ENCODE results near the gene DIAPH2.

Gene DIAPH2

GRCh38 chrX:97309487-97310116 lies 625.0 kb downstream of the DIAPH2 start:
- no peak for DNase-seq (ENCODE audit: low spot score)

GRCh38 chrX:97310373-97310772 lies 625.7 kb downstream of the DIAPH2 start:
- DNase-seq (ENCODE audit: low spot score), result no peak

GRCh38 chrX:97311066-97311778 lies 626.6 kb downstream of the DIAPH2 start:
- DNase-seq (ENCODE audit: low spot score), result no peak

- no peak for DNase-seq (ENCODE audit: low spot score)
Observed at GRCh38 chrX:97314345-97314744, 629.7 kb downstream of the DIAPH2 start.

- peak; percentile 26 for DNase-seq (ENCODE audit: low spot score)
Observed at GRCh38 chrX:97315939-97316338, 631.3 kb downstream of the DIAPH2 start.

- no peak for DNase-seq (ENCODE audit: low spot score)
Observed at GRCh38 chrX:97320305-97320704, 635.7 kb downstream of the DIAPH2 start.

GRCh38 chrX:97322401-97322800 lies 637.8 kb downstream of the DIAPH2 start:
- DNase-seq (ENCODE audit: low spot score), result no peak

GRCh38 chrX:97326456-97326855 lies 641.8 kb downstream of the DIAPH2 start:
- no peak for DNase-seq (ENCODE audit: low spot score)

GRCh38 chrX:97328853-97329390 lies 644.3 kb downstream of the DIAPH2 start:
- no peak for DNase-seq (ENCODE audit: low spot score)

- no peak for DNase-seq (ENCODE audit: low spot score)
Observed at GRCh38 chrX:97330151-97330550, 645.5 kb downstream of the DIAPH2 start.

GRCh38 chrX:97332963-97333362 lies 648.3 kb downstream of the DIAPH2 start:
- DNase-seq (ENCODE audit: low spot score), result no peak

- DNase-seq (ENCODE audit: low spot score), result no peak
Observed at GRCh38 chrX:97334850-97335249, 650.2 kb downstream of the DIAPH2 start.

- no peak for DNase-seq (ENCODE audit: low spot score)
Observed at GRCh38 chrX:97344724-97345123, 660.1 kb downstream of the DIAPH2 start.

- no peak for DNase-seq (ENCODE audit: low spot score)
Observed at GRCh38 chrX:97358941-97359340, 674.3 kb downstream of the DIAPH2 start.

GRCh38 chrX:97363843-97364242 lies 679.2 kb downstream of the DIAPH2 start:
- no peak for DNase-seq (ENCODE audit: low spot score)

- DNase-seq (ENCODE audit: low spot score), result peak; percentile 1
Observed at GRCh38 chrX:97366237-97366636, 681.6 kb downstream of the DIAPH2 start.

- no peak for DNase-seq (ENCODE audit: low spot score)
Observed at GRCh38 chrX:97367125-97367524, 682.5 kb downstream of the DIAPH2 start.

- DNase-seq (ENCODE audit: low spot score), result no peak
Observed at GRCh38 chrX:97369947-97370346, 685.3 kb downstream of the DIAPH2 start.

GRCh38 chrX:97372001-97372766 lies 687.5 kb downstream of the DIAPH2 start:
- no peak for DNase-seq (ENCODE audit: low spot score)

GRCh38 chrX:97374266-97374665 lies 689.6 kb downstream of the DIAPH2 start:
- DNase-seq (ENCODE audit: low spot score), result no peak

- DNase-seq (ENCODE audit: low spot score), result no peak
Observed at GRCh38 chrX:97380200-97380599, 695.6 kb downstream of the DIAPH2 start.

GRCh38 chrX:97384685-97385084 lies 700.0 kb downstream of the DIAPH2 start:
- no peak for DNase-seq (ENCODE audit: low spot score)

GRCh38 chrX:97387004-97387403 lies 702.4 kb downstream of the DIAPH2 start:
- DNase-seq (ENCODE audit: low spot score), result no peak
